Stomach (tissue), 9 donors: ENCODE results near the gene ADD3. TPM values are rescaled to one million over a fixed set of nuclear protein-coding genes. Genes with fewer than 3 reads are reported as not detected.

Source experiments
- DNase-seq, 2 donors: peaks; one replicate each; pipeline versions ENCODE4 v3.0.0 to v3.0.0-alpha.2; 2013 to 2019
- H3K27ac ChIP-seq, 5 donors: fragments of 200-600 bp in 4 of 5; sonication (generic) in 4 of 5; one replicate each; pipeline ENCODE4 v1.5.1; 2013 to 2019; ENCODE audit warnings: mild to moderate bottlenecking in 1 of 5, moderate library complexity in 1 of 5
- H3K27me3 ChIP-seq, 3 donors: fragments of 200-600 bp; sonication (generic); one replicate each; pipeline ENCODE4 v1.5.1; 2017 to 2019; ENCODE audit warnings: mixed run types in 1 of 3
- H3K36me3 ChIP-seq, 4 donors: fragments of 200-600 bp; sonication (generic); 1 replicate in 3 of 4; 2 replicates in 1 of 4; pipeline ENCODE4 v1.5.1; 2016 to 2019
- H3K4me1 ChIP-seq, 4 donors: fragments of 200-600 bp; sonication (generic); one replicate each; pipeline ENCODE4 v1.5.1; 2016 to 2019
- H3K4me3 ChIP-seq, 4 donors: fragments of 200-600 bp; sonication (generic) in 3 of 4; one replicate each; pipeline ENCODE4 v1.5.1; 2016 to 2019; ENCODE audit warnings: mild to moderate bottlenecking in 1 of 4
- H3K9me3 ChIP-seq, 4 donors: fragments of 200-600 bp; sonication (generic); one replicate each; pipeline ENCODE4 v1.5.1; 2016 to 2019
- EP300 ChIP-seq: sonication (generic); formaldehyde crosslinking; IDR thresholded peaks from one replicate; pipeline ENCODE4 v1.6.1; 2017; ENCODE audit warnings: antibody characterized with exemption
- POLR2A ChIP-seq, 4 donors: fragments of 450-650 bp; IDR thresholded peaks; one replicate each; pipeline ENCODE4 v1.6.1; 2016; ENCODE audit warnings: antibody characterized with exemption in 4 of 4, control low read depth in 2 of 4, mild to moderate bottlenecking in 1 of 4, moderate library complexity in 1 of 4
- POLR2AphosphoS5 ChIP-seq, 3 donors: sonication (generic); formaldehyde crosslinking; IDR thresholded peaks; one replicate each; pipeline ENCODE4 v1.6.1; 2016; ENCODE audit warnings: antibody characterized with exemption in 3 of 3
- WGBS, 5 donors: extraction: QIAGEN DNeasy Blood & Tissue Kit in 3 of 5; methylation state at CpG; one replicate each; pipeline versions ENCODE4 v1.1.5 to v1.1.7; 2013 to 2018; 5-methylcytosine and 5-hydroxymethylcytosine counted together
- intact Hi-C: fragments of 100-400 bp; cut with DNase I; formaldehyde crosslinking; loops from one replicate; pipeline ENCODE4 v1.15.1; 2023; ENCODE audit warnings: low total_unique reads
- polyA plus RNA-seq, 3 donors: library from polyadenylated mRNA; stranded (reverse); fragments of 200-250 nt; gene quantifications; one replicate each; pipeline ENCODE4 v1.2.3, GENCODE V29; 2013
- total RNA-seq, 5 donors: library from RNA; depleted of rRNA; stranded (reverse); fragments of >200 nt; gene quantifications; one replicate each; pipeline versions ENCODE4 v1.1.0 to v1.2.3, GENCODE V29; 2014 to 2016
- TF ChIP-seq, protein P1 (sequence below), 7 experiments: fragments of 450-650 bp in 4 of 7; fragments of 200-600 bp in 3 of 7; sonication (generic) in 3 of 7; IDR thresholded peaks; one replicate each; pipeline ENCODE4 v1.5.1; 2016 to 2019; ENCODE audit warnings: antibody characterized with exemption in 7 of 7, control low read depth in 2 of 7, mild to moderate bottlenecking in 1 of 7
- donor health status: healthy with polysubstance abuse.
- donor health status: Bipolar disorder and iron deficiency.
- donor health status: healthy.

The ADD3 gene
- total and polyA plus RNA-seq, 8 donors = 22.9 to 600 (median 80.3) TPM

DNA sequence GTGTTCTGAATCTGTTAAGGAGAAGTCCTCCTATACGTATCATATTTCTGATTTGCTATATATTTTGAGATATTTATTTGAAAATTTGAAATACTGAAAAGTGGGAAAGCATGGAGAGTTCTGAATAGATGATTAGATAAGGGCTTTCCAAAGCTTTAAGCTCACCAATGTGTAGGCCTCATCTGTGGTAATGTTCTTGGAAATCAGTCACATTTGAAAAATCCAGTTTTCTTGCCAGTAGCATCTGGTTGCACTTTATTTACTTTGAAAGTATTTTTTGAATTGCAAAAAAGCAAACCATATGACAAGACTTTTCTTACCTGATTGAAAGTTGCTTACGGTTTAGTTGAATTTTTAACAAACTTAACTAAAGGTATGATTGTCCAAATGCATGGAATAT is 21.7 kb downstream of the ADD3 start:
- Histone ChIP-seq H3K9me3 (no peaks in the 10 kb centered on the region), H3K27me3 (no peaks in the 10 kb centered on the region), H3K27ac (no peak overlapping the region), H3K36me3 (no peaks in the 10 kb centered on the region), H3K4me1 (peaks cover 18 to 39% (median 29%) of the 10 kb centered on the region in 4 donors), H3K4me3 (no peak overlapping the region)
- DNase-seq = no peak
- WGBS, 5 donors = 86 to 90% (median 89%) methylated on average over 2 of the region's 2 CpGs
- TF ChIP-seq POLR2A (IDR thresholded peaks at IDR 0.05) = no peak
- TF ChIP-seq EP300 = no peak
- TF ChIP-seq, protein P1, sequence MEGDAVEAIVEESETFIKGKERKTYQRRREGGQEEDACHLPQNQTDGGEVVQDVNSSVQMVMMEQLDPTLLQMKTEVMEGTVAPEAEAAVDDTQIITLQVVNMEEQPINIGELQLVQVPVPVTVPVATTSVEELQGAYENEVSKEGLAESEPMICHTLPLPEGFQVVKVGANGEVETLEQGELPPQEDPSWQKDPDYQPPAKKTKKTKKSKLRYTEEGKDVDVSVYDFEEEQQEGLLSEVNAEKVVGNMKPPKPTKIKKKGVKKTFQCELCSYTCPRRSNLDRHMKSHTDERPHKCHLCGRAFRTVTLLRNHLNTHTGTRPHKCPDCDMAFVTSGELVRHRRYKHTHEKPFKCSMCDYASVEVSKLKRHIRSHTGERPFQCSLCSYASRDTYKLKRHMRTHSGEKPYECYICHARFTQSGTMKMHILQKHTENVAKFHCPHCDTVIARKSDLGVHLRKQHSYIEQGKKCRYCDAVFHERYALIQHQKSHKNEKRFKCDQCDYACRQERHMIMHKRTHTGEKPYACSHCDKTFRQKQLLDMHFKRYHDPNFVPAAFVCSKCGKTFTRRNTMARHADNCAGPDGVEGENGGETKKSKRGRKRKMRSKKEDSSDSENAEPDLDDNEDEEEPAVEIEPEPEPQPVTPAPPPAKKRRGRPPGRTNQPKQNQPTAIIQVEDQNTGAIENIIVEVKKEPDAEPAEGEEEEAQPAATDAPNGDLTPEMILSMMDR (IDR thresholded peaks at IDR 0.05) = no peak
- TF ChIP-seq POLR2AphosphoS5 (IDR thresholded peaks at IDR 0.05) = no peak
- intact Hi-C loops = no loop called here

DNA sequence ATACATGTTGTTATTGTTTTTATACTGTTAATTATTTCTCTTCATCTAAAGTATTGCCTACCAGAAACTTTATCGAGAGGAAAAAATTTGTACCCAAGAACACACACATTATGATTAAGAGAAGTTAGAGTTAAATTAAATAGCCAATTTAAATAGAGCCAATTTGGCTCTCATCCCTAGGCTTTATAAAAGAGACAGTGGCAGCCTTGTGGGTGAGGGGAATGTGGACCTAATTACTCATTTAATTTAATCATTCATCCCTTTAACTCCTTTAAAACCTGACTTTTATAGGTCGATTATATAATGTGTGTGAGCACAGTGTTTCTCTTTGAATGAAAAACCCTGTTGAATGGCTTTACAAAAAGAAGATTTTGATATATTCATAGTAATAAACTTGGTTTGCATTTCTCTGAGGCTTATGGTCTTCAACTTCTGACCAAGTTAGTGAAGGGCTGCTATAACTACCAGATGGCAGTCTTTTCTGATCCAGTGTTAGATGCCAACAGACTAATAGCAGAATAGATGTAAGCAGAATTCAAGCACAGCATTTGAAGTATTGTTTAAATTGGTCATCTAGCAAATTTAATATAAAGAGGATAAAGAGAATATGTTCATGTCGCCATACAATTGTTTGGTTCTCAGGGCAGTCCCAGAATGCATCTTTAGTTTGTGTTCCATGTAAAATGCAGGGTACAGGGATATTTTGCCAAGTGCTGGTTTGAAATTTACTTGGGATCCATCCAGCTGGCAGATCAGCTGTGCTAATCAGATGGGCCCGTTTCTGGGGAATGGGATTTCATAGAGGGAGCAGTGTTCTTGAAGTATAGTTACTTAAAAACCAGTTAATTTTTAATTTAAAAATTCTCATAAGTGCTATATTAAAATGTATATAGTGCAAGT is 25.3 kb downstream of the ADD3 start:
- peak overlapping the region in 1 of 5 donors; percentile 13 for H3K27ac ChIP-seq
- H3K27me3 ChIP-seq = no peaks in the 10 kb centered on the region
- TF ChIP-seq POLR2A (IDR thresholded peaks at IDR 0.05) = no peak
- intact Hi-C loops = no loop called here
- H3K9me3 ChIP-seq = no peaks in the 10 kb centered on the region
- WGBS, 5 donors = 22 to 34% (median 30%) methylated on average over 4 of the region's 4 CpGs
- H3K36me3 ChIP-seq = no peaks in the 10 kb centered on the region
- peak; percentile 43 to 55 for DNase-seq
- no peak overlapping the region for H3K4me3 ChIP-seq
- H3K4me1 ChIP-seq = peaks cover 22 to 51% (median 36%) of the 10 kb centered on the region in 4 donors

DNA sequence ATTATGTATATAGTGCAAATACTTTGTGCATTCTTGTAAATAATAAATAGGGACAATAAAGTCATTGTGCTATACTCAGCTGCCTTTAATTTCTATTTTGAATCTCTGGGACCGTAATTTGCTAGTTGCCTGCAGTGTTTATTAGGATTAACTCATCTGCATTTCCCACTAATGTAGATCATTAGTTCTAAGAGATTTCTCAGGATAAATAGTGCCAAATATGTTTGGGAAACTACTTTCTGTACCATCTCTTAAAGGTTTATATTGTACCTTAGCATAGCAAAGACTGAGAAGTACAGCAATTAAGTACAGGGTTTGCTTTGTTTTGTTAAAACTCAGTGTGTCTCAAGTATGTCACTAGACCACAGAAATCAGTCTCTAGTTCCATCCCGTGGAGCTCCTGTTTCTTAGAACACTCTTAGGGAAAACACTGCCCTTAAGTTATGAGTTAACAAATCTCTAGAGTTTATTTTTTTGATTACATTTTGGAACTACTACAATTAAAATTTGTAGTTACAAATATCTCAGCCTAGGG is 26.0 kb downstream of the ADD3 start:
- H3K4me1 ChIP-seq = peaks cover 22 to 51% (median 36%) of the 10 kb centered on the region in 4 donors
- H3K27ac ChIP-seq = peak overlapping the region in 1 of 5 donors; percentile 13
- DNase-seq = no peak
- H3K27me3 ChIP-seq = no peaks in the 10 kb centered on the region
- no peak overlapping the region for H3K4me3 ChIP-seq
- TF ChIP-seq EP300 (no peak), POLR2AphosphoS5 (IDR thresholded peaks at IDR 0.05) (no peak), POLR2A (IDR thresholded peaks at IDR 0.05) (no peak)
- TF ChIP-seq, protein P1 (IDR thresholded peaks at IDR 0.05) = no peak
- no peaks in the 10 kb centered on the region for H3K36me3 ChIP-seq
- WGBS, 5 donors = 14 to 28% (median 22%) methylated on average over 2 of the region's 2 CpGs
- no peaks in the 10 kb centered on the region for H3K9me3 ChIP-seq
- intact Hi-C loops = no loop called here

DNA sequence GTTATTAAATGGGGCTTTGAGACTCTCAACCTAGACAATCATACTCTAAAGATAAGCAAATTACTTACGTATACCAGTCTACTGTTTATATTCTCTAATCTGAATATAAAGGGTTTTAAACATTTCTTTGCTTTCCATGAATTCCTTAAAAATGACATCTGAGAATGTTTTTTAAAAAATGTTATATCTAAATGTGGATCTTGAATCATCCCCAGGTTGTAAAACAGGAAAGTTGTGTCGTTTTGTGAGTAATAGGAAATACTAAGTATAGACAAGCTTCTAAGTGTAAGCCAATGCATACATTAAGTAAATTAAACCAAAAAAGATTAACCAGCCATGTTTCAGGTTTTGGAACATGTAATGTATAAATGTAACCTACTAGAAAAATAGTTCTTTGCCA is 26.8 kb downstream of the ADD3 start:
- DNase-seq = no peak
- Histone ChIP-seq H3K27me3 (no peaks in the 10 kb centered on the region), H3K9me3 (no peaks in the 10 kb centered on the region), H3K36me3 (no peaks in the 10 kb centered on the region), H3K27ac (no peak overlapping the region), H3K4me1 (peaks cover 22 to 59% (median 36%) of the 10 kb centered on the region in 4 donors), H3K4me3 (no peak overlapping the region)
- TF ChIP-seq, protein P1 (IDR thresholded peaks at IDR 0.05) = no peak
- TF ChIP-seq EP300 (no peak), POLR2A (IDR thresholded peaks at IDR 0.05) (no peak), POLR2AphosphoS5 (IDR thresholded peaks at IDR 0.05) (no peak)
- intact Hi-C loops = no loop called here
- WGBS, 5 donors = 34 to 42% (median 35%) methylated on average over 2 of the region's 2 CpGs
